COR-L47 (cell line): ENCODE measurements around the gene RNF186.
"Not testable (repeated sequence)": the region's sequence is repeated elsewhere in the genome, so short reads cannot be mapped to it uniquely, and the experiment has no call there.

ENCODE experiments used
- DNase-seq: peaks from one replicate; lab custom pipeline; 2025; lab: John Stamatoyannopoulos, UW

The RNF186 gene, protein sequence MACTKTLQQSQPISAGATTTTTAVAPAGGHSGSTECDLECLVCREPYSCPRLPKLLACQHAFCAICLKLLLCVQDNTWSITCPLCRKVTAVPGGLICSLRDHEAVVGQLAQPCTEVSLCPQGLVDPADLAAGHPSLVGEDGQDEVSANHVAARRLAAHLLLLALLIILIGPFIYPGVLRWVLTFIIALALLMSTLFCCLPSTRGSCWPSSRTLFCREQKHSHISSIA

DNA sequence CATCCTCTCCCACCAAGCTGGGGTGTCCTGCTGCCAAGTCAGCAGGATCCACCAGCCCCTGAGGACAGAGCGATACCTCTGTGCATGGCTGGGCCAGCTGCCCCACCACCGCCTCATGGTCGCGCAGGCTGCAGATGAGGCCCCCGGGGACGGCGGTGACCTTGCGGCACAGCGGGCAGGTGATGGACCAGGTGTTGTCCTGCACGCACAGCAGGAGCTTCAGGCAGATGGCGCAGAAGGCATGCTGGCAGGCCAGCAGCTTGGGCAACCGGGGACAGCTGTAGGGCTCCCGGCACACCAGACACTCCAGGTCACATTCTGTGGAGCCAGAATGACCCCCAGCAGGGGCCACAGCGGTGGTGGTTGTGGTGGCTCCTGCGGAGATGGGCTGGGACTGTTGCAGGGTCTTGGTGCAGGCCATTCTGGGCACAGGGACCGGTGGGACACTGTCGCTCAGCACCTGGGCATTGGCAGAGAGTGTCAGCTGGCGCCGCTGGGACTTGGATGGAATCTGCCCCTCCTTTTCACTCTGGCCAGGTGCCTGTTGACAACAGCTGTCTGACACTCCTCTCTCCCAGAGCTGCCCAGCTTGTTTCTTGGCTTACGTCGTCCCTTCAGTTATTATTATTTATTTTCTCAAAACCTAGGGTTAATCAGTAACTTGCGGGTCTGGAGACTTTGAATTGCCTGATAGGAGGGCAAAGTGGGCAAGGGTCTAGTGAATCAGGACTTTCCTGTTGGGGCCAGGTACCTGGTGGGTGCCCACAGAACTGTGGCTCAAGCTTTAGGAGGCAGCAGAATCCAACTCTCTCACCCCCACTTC, at the start of gene RNF186:
Gene RNF186 (minus strand): TSS at position 603 of the 823 bp plus-strand sequence. CDS start 182 bp downstream, at position 421.
- peak; percentile 83 for DNase-seq

DNA sequence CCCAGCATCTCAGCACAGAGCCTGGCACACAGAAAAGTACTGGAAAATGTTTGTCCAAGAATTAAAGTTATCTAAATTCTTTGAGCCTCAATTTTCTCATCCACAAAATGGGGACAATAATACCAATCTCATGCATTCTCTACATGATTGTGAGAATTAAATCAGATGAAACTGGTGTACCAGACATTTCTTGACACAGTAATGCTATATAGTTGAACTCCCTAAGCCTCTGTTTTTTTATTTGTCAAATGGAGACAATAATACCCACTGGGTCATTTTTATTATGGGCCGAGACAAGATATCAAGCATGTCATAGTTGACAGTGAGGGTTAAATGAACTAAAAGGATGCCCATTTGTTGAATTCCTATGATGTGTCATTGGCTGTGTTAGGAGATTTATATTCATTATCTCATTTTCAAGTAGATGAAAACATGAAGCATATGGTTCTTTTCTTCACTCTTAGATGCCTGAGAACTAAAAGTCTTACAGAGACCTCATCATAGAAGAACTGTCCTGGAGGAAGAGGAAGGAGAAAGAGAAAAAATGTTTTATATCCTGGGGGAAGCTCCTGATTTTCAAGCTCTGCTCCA, 49.6 kb upstream of the RNF186 start:
- no peak for DNase-seq

DNA sequence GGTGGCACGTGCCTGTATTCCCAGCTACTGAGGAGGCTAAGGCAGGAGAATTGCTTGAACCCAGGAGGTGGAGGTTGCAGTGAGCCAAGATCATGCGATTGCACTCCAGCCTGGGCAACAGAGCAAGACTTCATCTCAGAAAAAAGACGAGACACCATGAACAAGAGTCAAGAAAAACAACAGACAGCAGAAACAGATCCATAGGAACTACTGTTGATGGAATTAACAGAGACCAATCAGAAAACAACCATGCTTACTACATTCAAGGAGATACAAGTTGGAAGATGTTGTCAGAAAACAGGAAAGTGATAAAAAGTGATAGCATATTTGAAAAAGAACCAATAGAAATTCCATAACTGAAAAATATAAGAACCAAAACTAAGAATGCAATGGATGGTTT, 47.9 kb upstream of the RNF186 start:
- DNase-seq = no peak

DNA sequence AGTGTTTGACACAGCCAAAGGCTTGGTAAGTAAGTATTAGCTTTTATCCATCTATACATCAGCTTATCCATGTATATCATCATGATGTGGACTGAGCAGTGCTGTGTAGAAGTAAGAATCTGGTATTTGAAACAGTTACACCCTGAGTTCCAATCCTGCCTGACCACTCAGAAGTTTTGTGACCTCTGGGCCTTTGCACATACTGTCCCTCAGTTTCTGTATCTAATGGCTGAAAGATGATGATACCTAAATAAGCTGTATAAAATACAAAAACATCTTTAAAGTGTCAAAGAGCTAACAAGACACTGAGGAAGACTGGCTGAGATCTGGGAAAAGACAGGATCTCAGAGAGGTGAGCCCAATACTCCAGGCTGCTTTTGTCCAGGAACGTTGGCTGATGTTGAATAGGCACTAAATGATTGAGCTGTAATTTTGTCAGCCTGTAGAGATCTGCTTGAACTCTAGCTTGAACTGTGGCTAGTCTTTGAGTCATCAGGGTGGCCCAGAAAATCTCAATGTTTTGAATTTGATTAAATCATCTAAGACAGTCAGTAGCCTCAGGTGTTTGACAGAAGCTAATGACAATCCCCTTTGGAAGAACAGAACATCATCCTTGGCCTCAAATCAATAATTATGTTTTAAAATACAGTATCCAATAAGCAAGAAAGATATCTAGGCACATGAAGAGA, 46.9 kb upstream of the RNF186 start:
- DNase-seq = no peak

DNA sequence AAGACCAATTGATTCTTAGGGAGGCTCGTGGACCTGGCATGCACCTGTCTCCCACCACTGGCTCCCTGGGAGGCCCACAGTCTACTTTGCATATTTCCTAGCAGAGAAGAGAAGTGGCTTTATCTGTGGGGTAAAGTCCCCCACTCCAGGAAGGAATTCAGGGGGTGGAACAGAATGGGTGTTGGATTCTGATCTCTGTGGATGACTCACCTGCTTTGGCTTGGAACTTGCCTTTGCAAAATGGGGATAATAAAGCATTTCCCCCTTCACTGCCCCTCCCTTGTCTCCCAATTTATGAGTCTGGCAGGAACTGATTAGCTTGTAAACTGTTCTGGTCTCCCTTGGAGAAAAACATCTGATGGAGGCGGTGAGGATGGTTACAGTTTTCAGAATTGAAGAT, 46.0 kb upstream of the RNF186 start:
- no peak for DNase-seq

DNA sequence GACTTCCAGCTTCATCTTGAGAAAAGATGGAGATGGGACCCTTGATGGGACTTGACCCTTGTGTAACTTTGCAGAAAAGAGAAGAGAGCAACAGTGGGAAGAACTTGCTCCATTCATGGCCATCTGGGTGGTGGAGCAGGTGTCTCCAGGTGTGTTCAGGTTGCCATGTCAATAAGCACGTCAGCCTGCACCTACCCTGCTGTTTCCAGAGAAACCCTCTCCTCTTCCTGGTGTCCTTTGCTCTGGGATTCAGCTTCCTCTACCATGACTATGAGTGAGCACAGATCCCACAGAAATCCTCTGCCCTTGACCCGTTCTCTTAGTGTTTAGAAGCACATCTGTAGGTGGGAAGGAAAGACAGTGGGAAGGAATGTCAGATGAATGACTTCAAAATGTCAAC, 45.3 kb upstream of the RNF186 start:
- no peak for DNase-seq

DNA sequence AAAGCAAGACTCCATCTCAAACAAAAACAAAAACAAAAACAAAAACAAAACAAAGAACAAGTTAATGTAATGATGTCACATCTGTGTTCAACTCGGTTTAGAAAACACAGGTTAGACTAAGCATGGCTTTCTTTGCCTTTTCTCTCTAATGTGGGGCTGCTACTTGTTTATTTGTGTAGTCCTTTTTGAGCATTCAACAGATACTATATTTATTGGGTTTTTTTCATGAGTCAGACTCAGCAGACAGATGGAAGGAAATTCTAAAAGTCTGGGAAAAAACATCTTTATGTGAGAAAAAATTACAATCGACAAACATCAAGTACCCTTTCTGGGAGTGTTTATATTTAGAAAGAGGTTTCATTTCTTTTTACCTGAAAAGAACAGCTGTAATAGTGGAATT, 44.8 kb upstream of the RNF186 start:
- no peak for DNase-seq

DNA sequence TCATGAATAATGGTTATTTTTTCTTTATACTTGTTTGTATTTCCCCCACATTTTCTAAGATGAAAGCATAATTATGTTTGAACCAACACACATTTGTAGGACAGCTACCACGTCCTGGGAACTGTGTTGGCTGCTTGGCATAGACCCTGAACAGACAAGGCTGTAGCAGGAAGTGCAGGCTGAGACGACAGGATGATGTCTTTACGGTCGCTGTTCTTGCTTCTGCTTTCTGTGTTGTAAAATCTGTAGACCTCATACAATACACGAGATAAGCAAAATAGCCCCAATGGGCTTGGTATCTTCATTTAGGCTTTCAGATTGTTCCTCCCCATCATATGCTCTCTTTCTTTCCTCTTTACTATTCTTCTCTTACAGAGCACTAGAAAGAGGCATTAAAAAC, 43.8 kb upstream of the RNF186 start:
- no peak for DNase-seq

DNA sequence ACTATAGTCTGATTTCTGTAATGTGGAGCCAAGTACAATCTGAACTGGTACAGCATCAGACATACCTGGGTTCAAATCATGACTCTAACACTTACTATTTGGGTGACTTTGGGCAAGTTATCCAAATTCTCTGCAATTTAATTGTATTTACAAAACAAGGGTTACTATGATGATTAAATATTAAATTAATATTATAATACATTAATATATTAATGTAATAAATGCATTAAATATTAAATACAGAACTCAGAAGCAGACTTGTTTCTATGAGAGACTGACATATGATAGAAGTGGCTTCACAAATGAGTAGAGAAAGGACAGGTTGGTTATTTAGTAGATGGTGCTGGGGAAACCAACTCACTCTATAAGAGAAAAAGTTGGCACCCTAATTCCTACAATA, 39.8 kb upstream of the RNF186 start:
- DNase-seq = no peak

DNA sequence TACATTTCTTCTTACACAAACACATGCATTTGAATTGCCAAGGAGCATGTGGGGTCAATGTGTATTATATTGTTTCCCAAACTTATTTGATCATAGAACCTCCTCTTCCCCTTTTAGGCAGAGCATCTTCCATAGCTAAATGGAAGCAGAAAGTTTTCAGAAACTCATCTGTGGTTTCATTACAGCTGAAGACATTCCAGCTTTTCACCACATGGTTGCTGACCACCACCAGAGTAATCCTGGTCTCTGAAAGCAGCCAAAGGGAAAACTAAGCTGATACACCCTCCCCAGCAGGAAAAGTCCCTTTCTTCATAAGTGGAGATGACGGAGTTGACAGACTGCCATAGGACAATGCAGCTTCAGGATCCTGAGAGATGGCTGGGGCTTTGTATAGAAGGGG, 37.0 kb upstream of the RNF186 start:
- DNase-seq = no peak

DNA sequence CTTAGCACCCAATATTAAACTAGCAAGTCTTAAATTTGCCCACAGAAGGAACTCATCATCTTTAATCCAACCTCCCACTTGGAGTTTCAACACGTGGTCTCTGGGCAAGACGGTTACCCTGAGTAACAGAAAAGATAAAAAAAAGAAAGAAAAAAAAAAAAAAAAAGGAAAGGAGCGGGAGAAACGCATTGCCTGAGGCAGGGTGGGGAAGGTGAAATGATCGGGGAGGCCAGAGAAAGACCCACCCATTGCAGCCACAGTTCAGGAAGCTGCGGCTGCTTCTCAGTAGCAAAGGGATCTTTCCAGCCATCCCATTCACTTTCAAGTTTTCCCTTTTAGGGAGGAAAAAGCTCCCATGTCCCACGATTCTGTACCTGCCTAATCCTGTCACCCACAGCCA, 35.1 kb upstream of the RNF186 start:
- DNase-seq = no peak

DNA sequence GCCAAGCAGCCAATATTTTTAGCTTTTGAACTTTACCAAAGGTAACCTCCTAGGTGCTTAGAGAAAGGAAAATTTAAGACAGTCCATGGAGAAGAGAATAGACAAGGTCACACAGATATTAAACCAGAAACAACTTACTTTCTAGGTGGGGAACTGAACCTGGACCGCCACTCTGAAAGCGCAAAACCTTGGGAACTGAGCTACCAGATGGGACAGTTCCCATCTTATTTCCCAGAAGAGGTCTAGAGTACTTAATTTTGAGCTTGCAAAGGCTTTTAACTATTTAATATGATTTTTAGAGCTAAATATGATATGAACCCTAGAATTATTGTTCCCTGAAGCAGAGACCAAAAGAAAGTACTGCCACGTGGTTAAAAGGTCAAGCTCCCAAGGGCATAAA, 34.2 kb upstream of the RNF186 start:
- DNase-seq = not testable (repeated sequence)

DNA sequence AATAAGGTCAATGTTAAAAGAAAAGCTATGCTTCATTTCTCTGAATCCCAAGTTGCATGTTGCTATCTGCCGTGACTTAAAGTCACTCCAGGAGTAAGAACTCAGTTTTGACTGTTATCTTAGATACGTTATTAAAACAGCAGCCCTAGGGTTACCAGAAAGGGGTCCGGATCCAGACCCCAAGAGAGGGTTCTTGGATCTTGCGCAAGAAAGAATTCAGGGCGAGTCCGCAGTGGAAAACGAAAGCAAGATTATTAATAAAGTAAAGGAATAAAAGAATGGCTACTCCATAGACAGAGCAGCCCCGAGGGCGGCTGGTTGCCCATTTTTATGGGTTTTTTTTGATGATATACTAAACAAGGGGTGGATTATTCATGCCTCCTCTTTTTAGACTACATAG, 32.3 kb upstream of the RNF186 start:
- DNase-seq = not testable (repeated sequence)

DNA sequence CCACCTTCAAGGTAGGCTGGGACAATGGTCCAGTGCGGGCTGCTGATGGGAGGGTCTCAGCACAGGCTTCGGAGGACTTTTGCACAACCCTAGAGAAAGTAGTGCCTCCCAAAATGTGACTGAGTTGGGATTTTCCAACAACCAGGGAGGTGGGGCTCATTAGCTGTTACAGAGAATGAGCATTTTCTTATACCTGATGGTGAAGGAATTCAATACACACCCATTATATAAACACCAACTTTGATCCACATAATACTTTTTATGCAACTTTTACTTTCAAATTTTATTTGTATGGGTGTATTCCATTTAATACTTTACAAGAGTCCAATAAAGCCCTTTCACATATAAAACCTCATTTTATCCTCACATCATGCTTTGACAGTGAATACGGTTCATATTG, 31.3 kb upstream of the RNF186 start:
- DNase-seq = no peak

DNA sequence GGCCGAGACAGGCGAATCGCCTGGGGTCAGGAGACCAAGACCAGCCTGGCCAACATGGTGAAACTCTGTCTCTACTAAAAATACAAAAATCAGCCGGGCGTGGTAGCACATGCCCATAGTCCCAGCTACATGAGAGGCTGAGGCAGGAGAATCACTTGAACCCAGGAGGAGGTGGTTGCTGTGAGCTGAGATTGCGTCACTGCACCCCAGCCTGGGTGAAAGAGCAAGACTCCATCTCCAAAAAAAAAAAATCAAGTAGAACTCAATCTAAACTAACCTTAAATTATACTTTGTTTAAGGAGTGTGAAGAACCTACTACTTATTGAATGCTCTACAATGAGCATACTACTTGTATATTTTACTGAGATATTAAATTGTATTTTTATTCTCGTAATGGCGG, 30.5 kb upstream of the RNF186 start:
- no peak for DNase-seq

DNA sequence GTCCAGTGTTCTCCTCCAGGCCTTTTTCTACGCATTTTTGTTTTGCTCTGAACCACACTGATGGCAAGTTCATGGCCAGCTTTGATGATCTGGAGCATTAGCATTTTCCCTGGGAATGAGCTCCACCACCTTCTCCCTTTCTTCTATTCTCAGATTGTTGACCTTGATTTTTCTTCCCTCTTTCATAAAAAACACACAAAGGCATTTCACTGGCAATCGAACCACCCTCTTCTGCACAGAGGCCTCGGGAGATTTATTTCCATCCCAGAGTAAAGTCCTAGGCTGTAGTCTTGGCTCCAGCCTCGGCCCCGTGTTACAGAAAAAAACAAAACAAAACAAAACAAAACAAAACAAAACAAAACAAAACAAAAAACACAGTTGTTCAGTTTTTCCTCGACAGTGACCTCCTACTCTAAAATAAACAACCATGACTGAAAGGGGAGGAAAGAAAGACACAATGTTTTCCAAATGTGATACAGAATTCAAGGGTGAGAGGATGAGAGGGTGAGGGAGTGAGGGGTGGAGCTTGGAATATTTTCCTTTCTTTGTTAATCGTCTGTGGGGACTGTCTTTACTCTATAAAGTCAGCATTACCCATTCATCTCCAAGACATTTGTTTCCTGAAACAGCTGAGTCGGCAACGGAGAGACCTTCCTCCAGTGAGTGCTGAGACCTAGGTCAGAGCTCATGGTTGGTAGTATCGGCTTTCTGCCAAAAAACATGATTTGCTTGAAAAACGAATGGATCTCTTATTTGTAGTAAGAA, 29.8 kb upstream of the RNF186 start:
- no peak for DNase-seq

DNA sequence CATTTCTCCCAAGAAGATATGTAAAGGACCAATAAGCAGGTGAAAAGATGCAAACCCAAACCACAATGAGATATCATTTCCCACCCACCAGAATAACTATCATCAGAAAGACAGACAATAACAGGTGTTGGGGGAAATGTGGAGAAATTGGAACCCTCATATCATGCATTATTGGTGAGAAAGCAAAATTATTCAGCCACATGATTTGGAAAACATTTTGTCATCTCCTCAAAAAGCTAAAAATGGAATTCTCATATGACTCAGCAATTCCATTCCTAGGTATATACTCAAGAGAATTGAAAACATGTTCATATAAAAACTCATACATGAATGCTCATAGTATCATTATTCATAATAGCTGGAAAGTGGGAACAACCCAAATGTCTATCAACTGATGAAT, 25.1 kb upstream of the RNF186 start:
- no peak for DNase-seq

DNA sequence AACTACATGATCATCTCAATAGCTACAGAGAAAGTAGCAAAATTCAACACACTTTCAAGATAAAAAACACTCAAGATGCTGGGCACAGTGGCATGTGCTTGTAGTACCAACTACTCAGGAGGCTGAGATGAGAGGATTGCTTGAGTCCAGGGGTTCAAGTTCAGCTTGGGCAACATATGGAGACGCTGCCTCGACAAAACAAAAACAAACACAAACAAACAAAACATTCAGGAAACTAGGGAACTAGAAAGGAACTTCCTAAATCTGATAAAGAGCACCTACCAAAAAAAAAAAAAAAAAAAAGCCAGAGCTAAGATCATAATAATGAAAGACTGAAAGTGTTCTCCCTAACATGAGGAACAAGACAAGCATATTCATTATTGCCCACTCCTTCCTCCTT, 22.8 kb upstream of the RNF186 start:
- DNase-seq = no peak

DNA sequence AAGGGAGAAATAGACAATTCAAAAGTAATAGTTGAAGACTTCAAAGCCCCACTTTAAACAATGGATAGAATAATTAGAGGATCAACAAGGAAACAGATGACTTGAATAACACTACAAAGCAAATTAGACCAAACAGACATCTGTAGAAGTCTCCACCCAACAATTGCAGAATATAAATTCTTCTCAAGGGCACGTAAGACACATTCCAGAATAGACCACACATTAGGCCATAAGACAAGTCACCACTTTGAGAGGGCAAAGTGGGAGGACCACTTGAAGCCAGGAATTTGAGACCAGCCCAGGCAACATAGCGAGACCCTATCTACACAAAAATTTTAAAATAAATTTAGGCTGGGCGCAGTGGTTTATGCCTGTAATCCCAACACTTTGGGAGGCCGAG, 20.5 kb upstream of the RNF186 start:
- DNase-seq = no peak

DNA sequence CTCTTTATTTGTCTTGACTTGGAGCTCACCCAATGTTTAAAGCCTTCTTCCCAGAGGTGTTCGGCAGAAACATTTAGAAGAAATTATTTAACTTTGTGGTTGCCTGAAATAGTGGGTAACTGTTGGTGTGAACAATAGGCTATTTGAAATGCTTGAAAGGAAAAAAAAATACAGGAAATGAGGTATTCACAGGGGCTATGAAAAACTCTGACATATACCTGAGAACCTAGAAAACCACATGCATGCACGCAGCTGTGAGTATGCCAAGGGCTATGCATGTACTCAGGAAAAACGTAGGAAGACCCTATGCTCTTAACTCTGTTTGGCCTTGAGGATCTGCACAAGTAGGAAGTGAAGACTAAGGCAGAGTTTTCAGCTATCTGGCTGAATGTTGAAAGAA, 16.4 kb upstream of the RNF186 start:
- no peak for DNase-seq

DNA sequence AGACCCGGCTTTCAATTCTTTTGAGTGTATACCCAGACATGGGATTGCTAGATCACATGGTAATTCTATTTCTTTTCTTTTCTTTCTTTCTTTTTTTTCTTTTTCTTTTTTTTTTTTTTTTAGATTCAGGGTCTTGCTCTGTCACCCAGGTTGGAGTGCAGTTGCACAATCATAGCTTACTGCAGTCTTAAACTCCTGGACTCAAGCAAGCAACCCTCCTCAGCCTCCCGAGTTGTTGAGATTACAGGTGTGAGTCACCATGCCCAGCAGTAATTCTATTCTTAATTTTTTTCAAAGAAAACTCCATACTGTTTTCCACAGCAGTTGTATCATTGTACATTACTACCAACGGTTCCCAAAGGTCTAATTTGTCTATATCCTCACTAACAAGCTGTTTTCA, 13.5 kb upstream of the RNF186 start:
- DNase-seq = no peak

DNA sequence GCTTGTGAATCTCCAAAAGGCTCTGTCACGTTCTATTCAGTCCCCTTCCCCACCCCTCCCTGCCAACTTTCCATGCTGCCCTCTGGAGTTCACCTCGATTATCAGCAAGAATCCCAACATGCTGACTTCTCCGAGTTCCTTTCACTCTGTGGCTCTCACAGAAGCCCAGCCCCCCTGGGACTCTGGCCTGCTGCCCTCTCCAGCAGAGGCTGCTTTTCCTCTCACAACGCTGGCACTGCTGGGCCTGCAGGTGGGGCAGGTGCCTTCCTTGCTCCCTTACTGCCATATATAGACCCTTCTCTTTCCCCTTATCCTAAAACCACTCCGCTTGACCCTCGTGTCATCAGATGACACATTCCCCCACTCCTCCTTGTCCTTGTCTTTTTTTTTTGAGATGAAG, 10.2 kb upstream of the RNF186 start:
- DNase-seq = no peak
